ENCODE data around the gene PSMD14.
"Not testable (repeated sequence)": the region's sequence is repeated elsewhere in the genome, so short reads cannot be mapped to it uniquely, and the experiment has no call there.

The PSMD14 gene

GRCh38 chr2:161337247-161337646 lies 29.0 kb downstream of the PSMD14 start:
- FAIRE-seq: no peak

DNA sequence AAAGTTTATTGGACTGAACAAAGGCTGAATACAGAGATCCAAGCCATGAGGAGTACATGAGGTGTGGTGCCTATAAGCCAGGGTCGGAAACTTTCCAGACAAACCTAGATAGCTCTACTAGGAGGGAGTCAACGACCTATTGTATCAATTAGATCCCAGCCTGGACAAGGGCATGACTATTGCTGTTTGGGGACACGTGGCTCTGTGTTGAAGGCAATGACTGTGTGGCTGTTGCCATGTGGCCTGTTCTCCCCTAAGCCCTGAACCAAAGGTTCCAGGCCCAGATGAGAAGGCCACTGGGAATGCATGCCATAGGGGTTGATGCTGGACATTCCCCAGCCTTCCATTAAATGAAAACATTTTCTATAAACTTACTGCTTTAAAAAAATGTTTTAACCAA lies 31.3 kb downstream of the PSMD14 start:
- FAIRE-seq: not testable (repeated sequence)

GRCh38 chr2:161340930-161341413 lies 32.7 kb downstream of the PSMD14 start:
- not testable (repeated sequence) for FAIRE-seq

GRCh38 chr2:161343235-161343634 lies 35.0 kb downstream of the PSMD14 start:
- no peak for FAIRE-seq

GRCh38 chr2:161344692-161345091 lies 36.5 kb downstream of the PSMD14 start:
- no peak for FAIRE-seq

GRCh38 chr2:161351678-161352077 lies 43.5 kb downstream of the PSMD14 start:
- FAIRE-seq: no peak

GRCh38 chr2:161352719-161353118 lies 44.5 kb downstream of the PSMD14 start:
- no peak for FAIRE-seq

DNA sequence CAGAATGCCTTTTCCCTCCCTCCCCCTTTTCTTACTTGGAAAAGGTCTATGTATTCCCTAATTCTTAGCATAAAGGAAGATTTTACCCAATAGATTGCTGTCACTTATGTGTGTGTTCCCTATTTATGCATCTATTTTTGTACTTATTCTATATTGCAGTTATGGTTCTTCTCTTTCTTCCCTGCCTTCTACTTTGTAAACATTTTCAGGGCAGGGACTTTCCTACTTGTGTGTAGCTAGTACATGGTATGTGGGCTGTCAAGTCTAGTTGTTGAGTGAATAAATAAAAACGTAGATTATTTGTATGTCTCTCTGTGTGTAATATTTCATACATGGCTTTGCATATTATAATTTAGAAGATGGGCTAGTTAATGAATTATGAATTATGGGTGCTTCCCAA lies 45.3 kb downstream of the PSMD14 start:
- no peak for FAIRE-seq

GRCh38 chr2:161354106-161354505 lies 45.9 kb downstream of the PSMD14 start:
- FAIRE-seq: no peak

- FAIRE-seq: peak; percentile 72
These were observed 46.9 kb downstream of the PSMD14 start for GRCh38 chr2:161355106-161355505.

GRCh38 chr2:161355983-161356382 lies 47.8 kb downstream of the PSMD14 start:
- FAIRE-seq: no peak

- FAIRE-seq: no peak
These were observed 48.9 kb downstream of the PSMD14 start for GRCh38 chr2:161357097-161357496.

- no peak for FAIRE-seq
These were observed 50.6 kb downstream of the PSMD14 start for GRCh38 chr2:161358838-161359237.

- FAIRE-seq: not testable (repeated sequence)
These were observed 52.0 kb downstream of the PSMD14 start for GRCh38 chr2:161360095-161360654.

GRCh38 chr2:161362568-161363166 lies 54.4 kb downstream of the PSMD14 start:
- no peak for FAIRE-seq

DNA sequence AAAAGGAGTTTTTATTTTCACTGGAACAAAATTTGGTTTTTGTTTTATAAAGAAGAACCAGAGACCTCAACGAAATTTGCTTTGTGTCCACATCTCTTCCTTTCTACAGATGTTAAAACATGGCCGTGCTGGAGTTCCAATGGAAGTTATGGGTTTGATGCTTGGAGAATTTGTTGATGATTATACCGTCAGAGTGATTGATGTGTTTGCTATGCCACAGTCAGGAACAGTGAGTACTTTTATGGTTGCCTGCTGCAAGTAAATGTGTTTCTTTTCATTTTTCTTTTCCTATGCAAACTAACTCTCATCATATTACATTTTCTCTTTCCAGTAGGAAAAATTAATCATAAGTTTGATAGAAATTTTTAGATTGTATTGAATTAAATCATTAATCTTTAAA lies 59.5 kb downstream of the PSMD14 start:
- FAIRE-seq: no peak

DNA sequence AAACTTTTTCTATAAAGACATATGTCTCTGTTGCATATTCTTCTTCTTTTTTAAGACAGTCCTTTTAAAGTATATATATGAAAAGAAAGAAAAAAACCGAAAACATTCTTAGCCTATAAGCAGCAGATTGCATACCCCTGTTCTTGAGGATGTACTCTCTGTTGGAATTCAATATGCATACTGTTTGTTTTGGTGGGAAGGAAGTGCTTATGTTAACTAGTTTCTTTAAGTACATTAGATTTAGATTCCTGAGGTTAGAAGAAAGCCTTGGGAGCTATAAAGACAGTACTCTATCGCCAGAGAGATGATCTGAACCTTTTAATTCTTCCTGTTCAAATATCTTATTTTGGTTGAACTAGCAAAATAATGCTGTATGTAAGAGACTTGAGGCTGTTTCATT lies 61.1 kb downstream of the PSMD14 start:
- no peak for FAIRE-seq

DNA sequence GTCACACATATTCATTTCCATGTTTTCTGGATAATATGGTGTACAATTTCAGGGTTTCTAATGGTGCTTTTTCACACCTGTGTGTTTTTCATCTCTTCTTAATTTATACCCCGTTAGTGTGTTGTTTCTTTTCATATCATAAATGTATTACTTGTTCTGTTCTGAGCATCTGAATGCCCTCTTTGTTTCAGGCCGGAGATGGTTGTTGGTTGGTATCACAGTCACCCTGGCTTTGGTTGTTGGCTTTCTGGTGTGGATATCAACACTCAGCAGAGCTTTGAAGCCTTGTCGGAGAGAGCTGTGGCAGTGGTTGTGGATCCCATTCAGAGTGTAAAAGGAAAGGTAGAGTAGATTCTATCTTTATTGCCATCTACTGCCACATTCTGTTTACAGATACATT lies 62.8 kb downstream of the PSMD14 start:
- no peak for FAIRE-seq

DNA sequence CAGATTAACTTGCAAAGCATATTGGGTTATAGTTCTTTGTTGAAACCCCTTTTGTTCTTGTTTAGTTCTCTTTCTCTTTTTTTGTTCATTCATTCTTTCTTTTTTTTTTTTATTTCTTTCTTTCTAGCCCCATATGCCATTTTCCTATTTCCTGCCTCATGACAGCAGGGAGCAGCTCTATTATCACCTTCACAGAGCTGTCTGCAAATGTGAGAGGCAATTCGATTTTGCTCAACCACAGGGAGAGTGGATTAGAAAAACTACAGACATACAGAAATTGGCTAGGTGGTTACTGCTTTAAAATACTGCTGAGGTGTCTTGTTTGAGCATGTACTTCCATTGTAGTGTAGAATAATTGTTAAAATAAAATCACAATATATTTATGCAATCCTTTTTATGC lies 63.6 kb downstream of the PSMD14 start:
- FAIRE-seq: no peak

GRCh38 chr2:161373942-161374341 lies 65.7 kb downstream of the PSMD14 start:
- FAIRE-seq: no peak

GRCh38 chr2:161374446-161374845 lies 66.2 kb downstream of the PSMD14 start:
- no peak for FAIRE-seq

DNA sequence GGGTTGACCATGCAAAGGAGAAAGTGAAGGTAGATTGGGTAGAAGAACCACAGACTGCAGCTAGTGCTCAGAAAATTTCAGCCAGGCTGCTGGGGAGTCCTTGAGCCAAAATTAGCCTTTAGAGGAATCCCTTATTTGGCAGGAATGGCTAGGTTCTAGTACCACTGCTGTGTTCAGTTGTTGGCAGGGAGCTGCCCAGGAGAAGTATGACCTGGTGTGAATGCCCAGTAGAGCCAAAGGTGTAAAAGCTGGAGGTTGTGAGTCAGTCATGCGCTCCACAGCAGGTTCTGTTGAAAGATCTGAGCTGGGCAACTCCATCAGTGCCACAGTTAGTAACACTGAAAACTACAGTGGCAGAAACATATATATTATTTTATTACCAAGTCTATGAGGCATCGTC lies 71.5 kb downstream of the PSMD14 start:
- no peak for FAIRE-seq

- peak; percentile 6 for FAIRE-seq
These were observed 73.3 kb downstream of the PSMD14 start for GRCh38 chr2:161381546-161381945.

DNA sequence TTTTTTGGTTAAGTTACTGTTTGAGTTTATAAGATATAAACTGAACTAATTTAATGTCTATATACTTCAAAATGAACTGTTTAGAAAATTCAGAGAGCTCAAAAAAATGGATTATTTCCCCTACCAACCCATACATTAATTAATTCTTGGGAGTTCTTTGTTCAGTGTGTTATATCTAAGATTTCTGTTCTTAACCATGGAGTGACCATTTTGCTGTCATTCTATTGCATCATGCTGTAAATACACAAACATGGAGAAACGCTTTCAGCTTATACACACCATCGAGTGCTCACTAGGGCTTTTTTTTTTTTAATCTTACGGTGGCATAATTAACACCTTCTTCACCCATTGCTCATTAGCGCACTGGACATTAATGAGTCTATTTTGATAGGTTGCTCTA lies 74.5 kb downstream of the PSMD14 start:
- peak; percentile 60 for FAIRE-seq

DNA sequence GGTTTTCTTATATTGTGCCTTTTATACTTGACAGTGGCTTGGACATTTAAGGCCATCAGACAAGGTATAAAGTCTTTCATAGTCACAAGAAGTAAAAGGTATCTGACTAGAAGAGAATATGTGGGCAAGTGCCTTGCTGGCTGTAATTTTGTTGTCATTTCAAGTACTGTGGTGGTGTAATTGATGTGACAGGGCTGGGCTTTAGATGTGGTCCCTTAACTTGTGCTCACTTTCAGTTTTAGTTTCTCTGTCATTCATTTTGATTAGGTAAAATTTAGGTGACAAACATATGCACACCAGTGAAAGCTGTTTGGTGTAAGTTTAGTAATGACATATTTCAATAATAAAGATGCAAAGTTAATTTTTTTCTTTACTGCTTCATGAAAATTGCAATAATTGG lies 76.6 kb downstream of the PSMD14 start:
- FAIRE-seq: no peak
